ENCODE results near the gene MCM5. TPM values are rescaled to one million over a fixed set of nuclear protein-coding genes. Genes with fewer than 3 reads are reported as not detected.

The MCM5 gene
- total RNA-seq, 4 donors from 2014 or later = 19.8 to 25.3 (median 22.4) TPM

DNA sequence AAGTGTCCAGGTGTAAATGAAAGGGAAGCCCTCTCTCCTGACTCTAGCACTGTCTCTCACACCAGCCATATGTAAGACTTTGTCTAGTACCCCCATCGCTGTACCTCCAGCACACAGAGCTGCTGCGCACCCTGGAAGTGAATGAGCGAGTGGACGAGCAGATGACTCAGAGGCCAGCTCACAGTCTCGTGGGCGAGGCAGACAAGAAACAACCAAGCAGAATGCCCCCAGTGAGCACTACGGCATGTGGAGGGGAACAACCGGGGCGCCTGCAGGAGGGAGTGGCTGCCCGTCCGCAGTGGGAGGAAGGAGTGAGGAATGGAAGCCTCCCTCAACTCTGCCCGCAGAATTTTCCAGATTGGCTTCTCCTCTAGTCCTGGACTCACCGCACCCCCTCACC lies 46.4 kb downstream of the MCM5 start:
- DNase-seq (ENCODE audit: low spot score in 2 of 2) = no peak
- peak overlapping the region in 2 of 4 donors; percentile 13 to 33 for H3K27ac ChIP-seq

DNA sequence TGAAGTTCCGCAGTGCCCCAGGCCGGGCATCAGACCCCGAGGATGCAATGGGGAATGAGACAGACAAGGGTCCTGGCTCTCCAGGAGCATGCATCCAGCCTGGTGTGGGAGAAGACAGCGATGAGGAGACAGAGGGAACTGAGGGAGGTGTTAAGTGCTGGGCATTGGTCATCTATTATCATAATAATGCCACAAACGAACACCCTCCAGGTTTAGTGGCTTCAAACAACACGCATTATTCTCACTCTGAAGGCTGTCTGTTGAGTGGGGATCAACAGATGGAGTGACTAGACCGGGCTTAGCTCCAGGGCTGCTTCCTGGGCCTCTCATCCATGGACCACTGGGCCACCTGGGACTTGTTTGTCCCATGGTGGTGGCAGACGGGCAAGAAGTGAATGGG lies 48.6 kb downstream of the MCM5 start:
- TF ChIP-seq POLR2A (IDR thresholded peaks at IDR 0.05) = no peak
- TF ChIP-seq, protein P1, sequence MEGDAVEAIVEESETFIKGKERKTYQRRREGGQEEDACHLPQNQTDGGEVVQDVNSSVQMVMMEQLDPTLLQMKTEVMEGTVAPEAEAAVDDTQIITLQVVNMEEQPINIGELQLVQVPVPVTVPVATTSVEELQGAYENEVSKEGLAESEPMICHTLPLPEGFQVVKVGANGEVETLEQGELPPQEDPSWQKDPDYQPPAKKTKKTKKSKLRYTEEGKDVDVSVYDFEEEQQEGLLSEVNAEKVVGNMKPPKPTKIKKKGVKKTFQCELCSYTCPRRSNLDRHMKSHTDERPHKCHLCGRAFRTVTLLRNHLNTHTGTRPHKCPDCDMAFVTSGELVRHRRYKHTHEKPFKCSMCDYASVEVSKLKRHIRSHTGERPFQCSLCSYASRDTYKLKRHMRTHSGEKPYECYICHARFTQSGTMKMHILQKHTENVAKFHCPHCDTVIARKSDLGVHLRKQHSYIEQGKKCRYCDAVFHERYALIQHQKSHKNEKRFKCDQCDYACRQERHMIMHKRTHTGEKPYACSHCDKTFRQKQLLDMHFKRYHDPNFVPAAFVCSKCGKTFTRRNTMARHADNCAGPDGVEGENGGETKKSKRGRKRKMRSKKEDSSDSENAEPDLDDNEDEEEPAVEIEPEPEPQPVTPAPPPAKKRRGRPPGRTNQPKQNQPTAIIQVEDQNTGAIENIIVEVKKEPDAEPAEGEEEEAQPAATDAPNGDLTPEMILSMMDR (IDR thresholded peaks at IDR 0.05) = no peak
- no peak for TF ChIP-seq EP300 (IDR thresholded peaks at IDR 0.05)
- DNase-seq (ENCODE audit: low spot score in 2 of 2) = no peak
- no peaks in the 10 kb centered on the region for H3K9me3 ChIP-seq
- 88 to 95% methylated on average over 8 of the region's 8 CpGs for WGBS, 2 donors
- peaks cover 0 to 16% (median 0%) of the 10 kb centered on the region in 3 donors for H3K36me3 ChIP-seq
- no peaks in the 10 kb centered on the region for H3K27me3 ChIP-seq
- H3K4me1 ChIP-seq = peaks cover 0 to 6% (median 0%) of the 10 kb centered on the region in 4 donors
- no peak overlapping the region for H3K27ac ChIP-seq
- no peak overlapping the region for H3K4me3 ChIP-seq

More for the DNA sequence above, 46.4 kb downstream of the MCM5 start:
- H3K4me1 ChIP-seq = peaks cover 0 to 6% (median 0%) of the 10 kb centered on the region in 4 donors
- no peaks in the 10 kb centered on the region for H3K9me3 ChIP-seq
- H3K4me3 ChIP-seq = no peak overlapping the region
- H3K27me3 ChIP-seq = no peaks in the 10 kb centered on the region
- no peak for TF ChIP-seq POLR2A (IDR thresholded peaks at IDR 0.05)
- TF ChIP-seq EP300 (IDR thresholded peaks at IDR 0.05) = no peak
- TF ChIP-seq, protein P1 (IDR thresholded peaks at IDR 0.05) = no peak
- 63 to 67% methylated on average over 13 of the region's 13 CpGs for WGBS, 2 donors
- peaks cover 0 to 21% (median 0%) of the 10 kb centered on the region in 3 donors for H3K36me3 ChIP-seq

DNA sequence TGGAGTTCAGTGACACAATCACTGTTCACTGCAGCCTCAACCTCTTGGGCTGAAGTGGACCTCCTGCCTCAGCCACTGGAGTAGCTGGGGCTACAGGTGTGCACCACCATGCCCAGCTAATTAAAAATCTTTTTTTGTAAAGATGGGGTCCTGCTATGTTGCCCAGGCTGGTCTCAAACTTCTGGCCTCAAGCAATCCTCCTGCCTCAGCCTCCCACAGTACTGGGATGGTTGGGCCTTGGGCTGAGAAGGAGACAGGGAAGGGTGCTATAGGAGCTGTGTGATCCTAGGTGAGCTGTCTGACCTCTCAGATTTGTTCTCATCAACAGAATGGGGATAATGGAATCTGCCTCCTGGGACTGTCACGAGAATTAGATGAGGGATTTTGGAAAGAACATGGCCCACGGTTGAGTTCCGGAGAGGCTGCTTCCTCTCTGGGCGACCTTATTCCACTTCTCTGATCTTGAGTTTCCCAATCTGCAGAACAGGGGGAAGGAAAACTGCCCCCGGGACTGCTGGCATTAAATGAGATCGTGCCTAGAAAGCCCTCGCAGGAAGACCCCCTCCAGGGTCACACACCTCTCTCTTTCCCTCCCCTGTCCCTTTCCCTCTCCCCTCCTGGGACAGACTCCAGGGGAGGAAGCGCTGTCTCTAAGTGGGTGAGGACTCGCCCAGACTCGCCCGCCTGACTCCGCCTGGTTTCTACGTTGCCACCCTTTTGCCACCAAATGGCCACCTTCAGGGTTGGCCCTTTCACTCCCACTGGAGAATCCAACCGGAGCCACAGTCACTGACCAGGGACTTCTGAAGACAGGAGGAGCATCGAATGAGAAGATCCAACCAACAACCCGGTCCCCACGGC lies 50.1 kb downstream of the MCM5 start:
- Histone ChIP-seq H3K4me1 (peaks cover 0 to 6% (median 0%) of the 10 kb centered on the region in 4 donors), H3K4me3 (no peak overlapping the region), H3K9me3 (no peaks in the 10 kb centered on the region), H3K27me3 (no peaks in the 10 kb centered on the region), H3K27ac (no peak overlapping the region), H3K36me3 (peaks cover 0 to 12% (median 0%) of the 10 kb centered on the region in 3 donors)
- 91 to 94% methylated on average over 17 of the region's 17 CpGs for WGBS, 2 donors
- no peak for DNase-seq (ENCODE audit: low spot score in 2 of 2)
- TF ChIP-seq EP300 (IDR thresholded peaks at IDR 0.05) = no peak
- TF ChIP-seq, protein P1 (IDR thresholded peaks at IDR 0.05) = no peak
- TF ChIP-seq POLR2A (IDR thresholded peaks at IDR 0.05) = no peak

DNA sequence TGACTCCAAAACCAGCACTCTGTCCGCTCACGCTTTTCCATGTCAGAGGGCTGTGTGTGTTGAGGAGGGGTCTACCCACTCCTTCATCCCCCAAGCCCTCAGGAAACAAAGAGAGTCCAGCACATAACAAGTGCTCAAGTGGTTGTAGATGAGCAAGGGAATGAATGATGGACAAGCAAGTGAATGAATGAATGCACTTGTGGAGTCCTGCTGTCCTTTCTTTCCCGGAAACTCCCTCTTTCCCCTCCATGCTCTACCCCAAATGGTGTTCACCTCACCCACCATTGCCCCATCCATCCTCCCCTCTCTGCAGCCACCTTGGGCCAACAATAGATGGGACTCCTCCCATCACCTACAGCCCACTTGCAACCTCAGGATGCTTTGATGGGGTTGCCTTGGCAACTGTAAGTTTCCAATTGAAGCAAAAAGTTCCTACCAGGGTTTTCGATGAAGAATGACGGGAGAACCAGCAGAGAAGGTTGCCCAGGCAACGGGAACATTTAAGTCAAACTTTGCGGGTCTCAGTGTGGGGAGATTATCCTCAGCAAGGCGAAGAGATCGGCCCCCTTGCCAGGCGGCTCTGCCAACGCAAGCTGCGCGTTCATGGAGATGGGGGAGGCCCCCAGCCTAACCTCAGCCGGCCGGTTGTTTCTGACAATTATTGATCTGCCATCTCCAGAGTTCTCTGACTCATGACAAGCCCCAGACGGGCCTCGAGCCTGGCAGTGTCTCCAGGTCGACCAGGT lies 51.1 kb downstream of the MCM5 start:
- TF ChIP-seq, protein P1 (IDR thresholded peaks at IDR 0.05) = no peak
- TF ChIP-seq EP300 (IDR thresholded peaks at IDR 0.05) = no peak
- TF ChIP-seq POLR2A (IDR thresholded peaks at IDR 0.05) = no peak
- Histone ChIP-seq H3K27me3 (no peaks in the 10 kb centered on the region), H3K9me3 (no peaks in the 10 kb centered on the region), H3K36me3 (peaks cover 0 to 12% (median 0%) of the 10 kb centered on the region in 3 donors), H3K27ac (no peak overlapping the region), H3K4me1 (peaks cover 0 to 6% (median 0%) of the 10 kb centered on the region in 4 donors), H3K4me3 (no peak overlapping the region)
- DNase-seq (ENCODE audit: low spot score in 2 of 2) = no peak
- 74 to 80% methylated on average over 18 of the region's 18 CpGs for WGBS, 2 donors
